ENCODE data around the gene BCAS4. TPM values are rescaled to one million over a fixed set of nuclear protein-coding genes. Genes with fewer than 3 reads are reported as not detected.
"Not testable (repeated sequence)": the region's sequence is repeated elsewhere in the genome, so short reads cannot be mapped to it uniquely, and the experiment has no call there.

Gene BCAS4
- total RNA-seq, 2 experiments from 2014 or later, result 37.6 to 44.8 TPM

DNA sequence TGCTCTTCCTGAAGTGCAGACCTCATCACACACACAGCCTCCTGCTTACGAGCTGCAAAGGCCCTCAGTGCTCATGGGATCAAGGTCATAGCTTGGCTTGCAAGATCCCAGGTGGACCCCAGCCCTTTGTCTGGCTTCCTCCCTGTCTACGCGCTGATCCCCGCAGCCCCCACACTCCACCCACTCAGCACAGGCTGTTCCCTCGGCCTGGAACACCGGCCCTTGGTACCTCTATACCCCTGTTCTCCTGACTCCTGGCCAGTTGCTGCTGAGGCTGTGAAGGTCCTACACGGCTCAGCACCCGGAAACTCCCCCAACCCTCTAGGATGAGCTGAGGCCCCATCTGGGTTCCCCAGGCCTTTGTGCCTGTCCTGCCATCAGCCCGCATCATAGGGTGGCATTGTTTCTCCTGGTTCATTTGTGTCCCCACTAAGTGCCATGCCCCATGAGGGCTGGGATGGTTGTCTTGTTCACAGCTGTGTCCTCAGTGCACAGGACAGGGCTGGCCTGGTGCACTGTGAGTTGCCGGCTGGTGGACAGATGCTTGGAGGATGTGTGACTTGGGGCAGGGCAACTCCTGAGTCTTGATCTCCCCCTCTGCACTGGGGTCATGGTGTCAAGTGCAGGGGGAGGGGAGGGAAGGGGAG lies 79.4 kb downstream of the BCAS4 start:
- Mint-ChIP-seq H3K4me1 (no peaks in the 10 kb centered on the region), H3K27me3 (no peaks in the 10 kb centered on the region), H3K27ac (no peak overlapping the region), H3K4me3 (no peak overlapping the region), H3K9me3 (ENCODE audit: low read depth) (no peaks in the 10 kb centered on the region), H3K36me3 (peaks cover 9% of the 10 kb centered on the region)
- ATAC-seq (no peak), DNase-seq (no peak)
- CTCF ChIA-PET, result interaction anchor here (1.0 to 2.2 kb wide), 2 partner anchors 54 to 55 kb away, joined by 3 to 5 read pairs; no protein-coding TSS in a partner anchor

DNA sequence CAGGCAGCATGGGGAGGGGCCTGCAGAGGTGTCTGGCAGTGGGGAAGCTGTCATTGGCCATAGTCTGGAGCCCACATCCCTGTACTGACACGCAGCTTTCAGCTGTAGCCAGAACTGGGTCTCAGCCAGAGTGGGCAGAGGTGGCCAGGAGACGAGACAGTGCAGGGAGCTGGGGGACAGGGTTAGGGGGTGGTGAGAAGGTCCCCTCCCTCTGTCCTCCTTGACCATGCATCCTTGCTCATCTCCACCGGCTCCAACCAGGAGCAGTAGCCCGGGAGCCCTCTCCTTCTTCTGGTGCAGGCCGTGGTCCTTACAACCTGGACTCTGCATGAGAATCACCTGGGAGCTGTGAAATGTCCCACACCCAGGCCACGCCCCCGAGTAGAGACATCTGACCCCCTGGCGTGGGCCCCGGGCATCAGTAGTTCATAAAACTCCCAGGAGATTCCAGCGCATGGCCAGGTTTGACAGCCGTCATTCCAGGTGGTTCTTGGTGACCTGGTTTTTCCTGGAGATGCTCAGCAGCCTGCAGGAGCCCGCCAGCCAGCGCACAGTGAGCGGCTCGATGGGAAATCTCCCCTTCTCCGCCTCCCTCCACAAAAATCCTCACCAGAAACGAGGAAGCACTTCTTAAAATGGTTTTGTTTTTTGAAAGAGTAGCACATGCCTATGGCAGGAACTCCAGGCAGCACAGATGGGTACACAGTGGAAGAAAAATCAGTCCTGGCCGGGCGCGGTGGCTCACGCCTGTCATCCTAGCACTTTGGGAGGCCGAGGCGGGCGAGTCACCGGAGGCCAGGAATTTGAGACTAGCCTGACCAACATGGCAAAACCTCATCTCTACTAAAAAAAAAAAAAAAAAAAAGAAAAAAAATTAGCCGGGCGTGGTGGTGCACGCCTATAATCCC lies 80.2 kb downstream of the BCAS4 start:
- H3K4me1 Mint-ChIP-seq, result no peaks in the 10 kb centered on the region
- DNase-seq (no peak), ATAC-seq (no peak)
- peaks cover 13% of the 10 kb centered on the region for H3K36me3 Mint-ChIP-seq
- CTCF ChIA-PET, result interaction anchor here (0.9 to 1.0 kb wide), 2 partner anchors 54 to 80 kb away, joined by 3 to 6 read pairs; partner anchors contain the start of gene BCAS4
- no peak overlapping the region for H3K27ac Mint-ChIP-seq
- H3K9me3 Mint-ChIP-seq (ENCODE audit: low read depth), result no peaks in the 10 kb centered on the region
- no peaks in the 10 kb centered on the region for H3K27me3 Mint-ChIP-seq
- H3K4me3 Mint-ChIP-seq, result no peak overlapping the region

- Mint-ChIP-seq H3K4me1 (no peaks in the 10 kb centered on the region), H3K36me3 (peaks cover 13% of the 10 kb centered on the region), H3K4me3 (no peak overlapping the region), H3K9me3 (ENCODE audit: low read depth) (no peaks in the 10 kb centered on the region), H3K27ac (no peak overlapping the region), H3K27me3 (no peaks in the 10 kb centered on the region)
- ATAC-seq, result no peak
- CTCF ChIA-PET, result interaction anchor here (0.9 kb wide), 1 partner anchor 82 kb away, joined by 6 read pairs; the partner anchor contains the start of gene BCAS4
- no peak for DNase-seq
These were observed 81.3 kb downstream of the BCAS4 start for GRCh38 chr20:50876063-50876685.

DNA sequence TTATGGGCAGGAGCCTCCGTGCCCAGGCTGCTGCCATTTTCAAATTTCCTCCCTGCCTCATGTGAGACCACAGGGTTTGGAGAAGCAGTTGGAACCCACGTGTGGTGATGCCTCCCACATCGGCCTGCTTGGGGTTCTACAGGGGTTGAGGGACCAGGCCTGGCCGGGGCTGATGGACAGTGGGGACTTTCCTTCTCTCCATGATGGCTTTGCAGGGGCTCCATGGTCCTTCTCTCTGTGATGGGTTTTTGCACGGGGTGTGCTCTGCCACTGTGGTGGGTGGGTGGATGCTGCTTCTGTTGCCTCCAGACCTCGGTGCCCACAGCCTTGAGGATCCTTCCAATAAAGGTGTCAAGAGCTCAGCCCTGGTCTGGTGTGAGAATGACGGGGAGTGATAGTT lies 82.0 kb downstream of the BCAS4 start:
- Mint-ChIP-seq H3K27ac (no peak overlapping the region), H3K9me3 (ENCODE audit: low read depth) (no peaks in the 10 kb centered on the region), H3K4me1 (no peaks in the 10 kb centered on the region), H3K4me3 (no peak overlapping the region), H3K36me3 (peaks cover 14% of the 10 kb centered on the region), H3K27me3 (no peaks in the 10 kb centered on the region)
- ATAC-seq (no peak), DNase-seq (no peak)
- CTCF ChIA-PET, result no interaction called here

GRCh38 chr20:50877232-50877743 lies 82.4 kb downstream of the BCAS4 start:
- no peak for DNase-seq
- CTCF ChIA-PET, result no interaction called here
- Mint-ChIP-seq H3K9me3 (ENCODE audit: low read depth) (no peaks in the 10 kb centered on the region), H3K27me3 (no peaks in the 10 kb centered on the region), H3K4me3 (no peak overlapping the region), H3K4me1 (no peaks in the 10 kb centered on the region), H3K36me3 (peaks cover 17% of the 10 kb centered on the region), H3K27ac (no peak overlapping the region)
- ATAC-seq, result no peak

DNA sequence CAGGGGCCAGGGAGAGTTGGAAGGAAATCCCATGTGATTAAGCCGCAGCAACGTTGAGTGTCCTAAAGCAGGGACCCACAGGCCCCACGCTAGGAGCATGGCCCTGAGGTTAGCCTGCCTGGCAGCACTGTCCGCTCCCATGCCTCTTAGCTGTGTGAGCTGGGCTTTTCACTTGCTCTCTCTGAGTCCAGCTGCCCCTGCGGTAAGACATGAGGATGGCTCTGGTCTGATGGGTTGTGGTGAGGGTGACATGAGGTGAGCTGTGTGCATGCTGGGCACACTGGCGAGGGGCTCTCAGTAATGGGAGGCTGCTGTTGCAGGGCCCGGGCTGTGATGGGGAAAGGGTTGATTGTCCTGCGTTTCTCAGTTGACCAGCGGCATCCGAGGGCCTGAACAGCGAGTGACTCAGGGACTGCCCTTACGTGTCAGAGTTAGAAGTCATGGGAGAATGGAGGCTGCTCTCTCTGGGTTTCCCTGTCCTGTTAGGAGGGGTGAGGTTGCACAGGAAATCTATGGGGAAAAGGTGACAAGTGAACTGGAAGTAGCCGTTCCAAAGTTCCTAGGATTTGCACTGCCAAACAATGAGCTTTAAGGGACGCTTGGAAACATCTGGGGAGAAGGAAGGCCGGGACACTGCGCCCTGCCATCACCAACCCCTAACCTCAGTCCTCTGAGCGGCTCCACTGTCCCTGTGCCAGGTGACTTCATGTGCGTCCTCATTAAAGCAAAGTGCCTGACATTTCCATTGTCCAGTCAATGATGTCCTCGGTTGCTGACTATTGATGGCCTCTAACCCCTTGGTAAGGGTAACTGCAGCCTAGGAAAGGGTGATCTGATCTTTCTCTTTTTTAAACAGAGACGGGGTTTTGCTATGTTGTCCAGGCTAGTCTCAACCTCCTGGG lies 85.0 kb downstream of the BCAS4 start:
- DNase-seq (no peak), ATAC-seq (no peak)
- CTCF ChIA-PET, result interaction anchor here (0.9 to 1.9 kb wide), 3 partner anchors 49 to 88 kb away, joined by 3 to 5 read pairs (median 5); no protein-coding TSS in a partner anchor
- no peaks in the 10 kb centered on the region for H3K27me3 Mint-ChIP-seq
- no peaks in the 10 kb centered on the region for H3K9me3 Mint-ChIP-seq (ENCODE audit: low read depth)
- peaks cover 28% of the 10 kb centered on the region for H3K36me3 Mint-ChIP-seq
- peaks cover 8% of the 10 kb centered on the region for H3K4me1 Mint-ChIP-seq
- H3K27ac Mint-ChIP-seq, result no peak overlapping the region
- H3K4me3 Mint-ChIP-seq, result no peak overlapping the region

- H3K4me3 Mint-ChIP-seq; H3K4me1 Mint-ChIP-seq; DNase-seq; H3K27ac Mint-ChIP-seq; ATAC-seq; H3K9me3 Mint-ChIP-seq (ENCODE audit: low read depth); H3K27me3 Mint-ChIP-seq: not testable (repeated sequence)
- CTCF ChIA-PET, result interaction anchor here (1.8 kb wide), 1 partner anchor 88 kb away, joined by 5 read pairs; no protein-coding TSS in a partner anchor
- peaks cover 32% of the 10 kb centered on the region for H3K36me3 Mint-ChIP-seq
These were observed 87.0 kb downstream of the BCAS4 start for GRCh38 chr20:50881759-50882424.

- CTCF ChIA-PET, result interaction anchor here (1.0 to 1.5 kb wide), 2 partner anchors 89 to 90 kb away, joined by 4 to 7 read pairs; partner anchors contain the start of gene BCAS4
- no peak overlapping the region for H3K4me3 Mint-ChIP-seq
- H3K9me3 Mint-ChIP-seq (ENCODE audit: low read depth), result no peaks in the 10 kb centered on the region
- H3K4me1 Mint-ChIP-seq, result peaks cover 8% of the 10 kb centered on the region
- peaks cover 38% of the 10 kb centered on the region for H3K36me3 Mint-ChIP-seq
- no peaks in the 10 kb centered on the region for H3K27me3 Mint-ChIP-seq
- DNase-seq, result no peak
- H3K27ac Mint-ChIP-seq, result no peak overlapping the region
- ATAC-seq, result no peak
These were observed 89.0 kb downstream of the BCAS4 start for GRCh38 chr20:50883856-50884255.

GRCh38 chr20:50885068-50885467 lies 90.2 kb downstream of the BCAS4 start:
- H3K27me3 Mint-ChIP-seq, result no peaks in the 10 kb centered on the region
- H3K4me1 Mint-ChIP-seq, result peaks cover 8% of the 10 kb centered on the region
- H3K27ac Mint-ChIP-seq, result no peak overlapping the region
- no peaks in the 10 kb centered on the region for H3K9me3 Mint-ChIP-seq (ENCODE audit: low read depth)
- DNase-seq, result no peak
- peaks cover 42% of the 10 kb centered on the region for H3K36me3 Mint-ChIP-seq
- no peak for ATAC-seq
- no peak overlapping the region for H3K4me3 Mint-ChIP-seq
- CTCF ChIA-PET, result interaction anchor here (1.5 kb wide), 1 partner anchor 91 kb away, joined by 7 read pairs; the partner anchor contains the start of gene BCAS4

DNA sequence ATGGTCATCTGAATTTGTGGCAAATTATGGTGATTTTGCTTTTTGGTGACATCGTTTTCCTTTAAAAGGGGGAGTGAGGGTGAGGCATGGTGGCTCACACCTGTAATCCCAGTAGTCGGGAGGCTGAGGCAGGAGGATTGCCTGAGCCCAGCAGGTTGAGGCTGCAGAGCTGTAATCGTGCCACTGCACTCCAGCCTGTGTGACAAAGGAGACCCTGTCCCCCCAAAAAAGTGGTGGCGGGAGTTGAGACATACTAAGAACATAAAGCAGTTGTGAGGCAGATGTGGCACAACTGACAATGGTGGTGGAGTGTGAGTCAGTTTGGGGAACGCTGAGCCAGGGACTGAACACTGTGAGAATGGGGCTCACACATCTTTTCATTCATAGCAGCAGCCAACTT lies 90.9 kb downstream of the BCAS4 start:
- Mint-ChIP-seq H3K27ac (no peak overlapping the region), H3K27me3 (no peaks in the 10 kb centered on the region), H3K9me3 (ENCODE audit: low read depth) (no peaks in the 10 kb centered on the region), H3K4me1 (peaks cover 8% of the 10 kb centered on the region), H3K4me3 (no peak overlapping the region), H3K36me3 (peaks cover 45% of the 10 kb centered on the region)
- ATAC-seq, result no peak
- CTCF ChIA-PET, result no interaction called here
- no peak for DNase-seq

GRCh38 chr20:50886184-50886790 lies 91.4 kb downstream of the BCAS4 start:
- H3K9me3 Mint-ChIP-seq (ENCODE audit: low read depth), result no peaks in the 10 kb centered on the region
- DNase-seq, result no peak
- CTCF ChIA-PET, result no interaction called here
- peaks cover 10% of the 10 kb centered on the region for H3K4me1 Mint-ChIP-seq
- ATAC-seq, result no peak
- no peaks in the 10 kb centered on the region for H3K27me3 Mint-ChIP-seq
- peaks cover 50% of the 10 kb centered on the region for H3K36me3 Mint-ChIP-seq
- no peak overlapping the region for H3K4me3 Mint-ChIP-seq
- H3K27ac Mint-ChIP-seq, result no peak overlapping the region

DNA sequence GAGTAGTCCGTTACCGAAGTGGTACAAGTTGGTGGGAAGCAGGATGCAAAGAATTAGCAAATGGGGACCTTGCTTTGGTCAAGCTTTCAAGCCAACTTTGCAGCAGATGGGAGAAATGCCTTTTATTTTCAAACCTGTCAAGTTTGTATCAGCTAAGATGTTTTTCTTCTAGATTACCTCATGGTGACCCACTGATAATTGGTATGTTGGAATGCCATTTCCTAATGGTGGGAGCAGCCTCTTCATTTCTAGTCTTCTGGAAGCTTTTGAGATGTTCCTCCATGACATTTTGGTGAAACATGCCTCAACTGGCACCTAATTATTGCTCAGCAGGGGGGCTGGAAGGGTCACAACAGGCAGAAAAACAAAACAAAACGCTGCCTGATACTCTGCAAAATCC lies 92.7 kb downstream of the BCAS4 start:
- CTCF ChIA-PET, result interaction anchor here (0.6 kb wide), 1 partner anchor 93 kb away, joined by 3 read pairs; the partner anchor contains the start of gene BCAS4
- ATAC-seq (no peak), DNase-seq (no peak)
- Mint-ChIP-seq H3K27ac (no peak overlapping the region), H3K9me3 (ENCODE audit: low read depth) (no peaks in the 10 kb centered on the region), H3K4me3 (no peak overlapping the region), H3K36me3 (peaks cover 56% of the 10 kb centered on the region), H3K4me1 (peaks cover 22% of the 10 kb centered on the region), H3K27me3 (no peaks in the 10 kb centered on the region)
